Dendritic cell treated with granulocyte-macrophage colony-stimulating factor and Interleukin-4, amounts not matched to agents 40 ng/mL and 50 ng/mL, for 4 days (primary cell): ENCODE measurements around the gene ZNF317.

Source experiments
- H3K27ac Mint-ChIP-seq: one replicate; pipeline ENCODE4 v1.8.0; 2022; ENCODE audit warnings: mild to moderate bottlenecking, mixed read lengths
- H3K27me3 Mint-ChIP-seq: one replicate; pipeline ENCODE4 v1.8.0; 2022; ENCODE audit warnings: mild to moderate bottlenecking, mixed read lengths
- H3K36me3 Mint-ChIP-seq: one replicate; pipeline ENCODE4 v1.8.0; 2022; ENCODE audit warnings: low read depth, mixed read lengths
- H3K4me1 Mint-ChIP-seq: one replicate; pipeline ENCODE4 v1.8.0; 2022; ENCODE audit warnings: low read depth, mixed read lengths
- H3K4me3 Mint-ChIP-seq: one replicate; pipeline ENCODE4 v1.8.0; 2022; ENCODE audit warnings: mild to moderate bottlenecking, moderate library complexity, mixed read lengths
- H3K9me3 Mint-ChIP-seq: one replicate; pipeline ENCODE4 v1.8.0; 2022; ENCODE audit warnings: mixed read lengths
- intact Hi-C: fragments of 100-400 bp; cut with micrococcal nuclease; formaldehyde crosslinking; loops from one replicate; pipeline ENCODE4 v1.15.0; 2022

The ZNF317 gene

GRCh38 chr19:9205501-9206113, 65.4 kb downstream of the ZNF317 start:
- intact Hi-C loops: loop anchor here (2.0 to 10.0 kb wide), 3 partner anchors 69 to 589 kb away; partner anchors contain the start of gene ZNF121
- H3K4me3 Mint-ChIP-seq: peak overlapping the region; percentile 46
- peaks cover 7% of the 10 kb centered on the region for H3K9me3 Mint-ChIP-seq
- no peaks in the 10 kb centered on the region for H3K36me3 Mint-ChIP-seq
- H3K4me1 Mint-ChIP-seq: peaks cover 18% of the 10 kb centered on the region
- peaks cover 33% of the 10 kb centered on the region for H3K27me3 Mint-ChIP-seq
- peak overlapping the region; percentile 22 for H3K27ac Mint-ChIP-seq
